ENCODE data around the gene PLXNC1.

DNA sequence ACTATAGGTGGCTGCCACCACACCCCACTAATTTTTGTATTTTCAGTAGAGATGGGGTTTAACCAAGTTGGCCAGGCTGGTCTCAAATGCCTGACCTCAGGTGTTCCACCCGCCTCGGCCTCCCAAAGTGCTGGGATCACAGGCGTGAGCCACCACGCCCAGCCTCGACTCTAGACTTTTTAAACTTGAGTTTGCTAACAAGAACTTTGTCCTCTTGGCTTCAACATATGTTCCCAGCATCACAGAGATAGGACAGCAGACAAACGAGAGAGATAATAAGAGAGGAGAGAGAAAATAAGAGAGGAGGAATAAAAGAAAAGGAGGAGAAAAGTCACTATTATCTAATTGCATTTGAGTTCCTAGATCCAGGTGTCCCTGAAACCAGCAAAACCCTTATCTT is 192.2 kb downstream of the PLXNC1 start:
- TF ChIP-seq, protein P1, sequence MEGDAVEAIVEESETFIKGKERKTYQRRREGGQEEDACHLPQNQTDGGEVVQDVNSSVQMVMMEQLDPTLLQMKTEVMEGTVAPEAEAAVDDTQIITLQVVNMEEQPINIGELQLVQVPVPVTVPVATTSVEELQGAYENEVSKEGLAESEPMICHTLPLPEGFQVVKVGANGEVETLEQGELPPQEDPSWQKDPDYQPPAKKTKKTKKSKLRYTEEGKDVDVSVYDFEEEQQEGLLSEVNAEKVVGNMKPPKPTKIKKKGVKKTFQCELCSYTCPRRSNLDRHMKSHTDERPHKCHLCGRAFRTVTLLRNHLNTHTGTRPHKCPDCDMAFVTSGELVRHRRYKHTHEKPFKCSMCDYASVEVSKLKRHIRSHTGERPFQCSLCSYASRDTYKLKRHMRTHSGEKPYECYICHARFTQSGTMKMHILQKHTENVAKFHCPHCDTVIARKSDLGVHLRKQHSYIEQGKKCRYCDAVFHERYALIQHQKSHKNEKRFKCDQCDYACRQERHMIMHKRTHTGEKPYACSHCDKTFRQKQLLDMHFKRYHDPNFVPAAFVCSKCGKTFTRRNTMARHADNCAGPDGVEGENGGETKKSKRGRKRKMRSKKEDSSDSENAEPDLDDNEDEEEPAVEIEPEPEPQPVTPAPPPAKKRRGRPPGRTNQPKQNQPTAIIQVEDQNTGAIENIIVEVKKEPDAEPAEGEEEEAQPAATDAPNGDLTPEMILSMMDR (IDR thresholded peaks at IDR 0.05): no peak
- no peak for TF ChIP-seq POLR2A (IDR thresholded peaks at IDR 0.05)
